Epithelial cell of esophagus (primary cell): ENCODE results near the gene PAF1.

Source experiments
- DNase-seq: peaks from one replicate; pipeline ENCODE4 v3.0.0; 2010; ENCODE audit warnings: low read depth
- H3K4me3 ChIP-seq: 2 replicates; pipeline ENCODE4 v1.5.1; 2011; ENCODE audit warnings: mild to moderate bottlenecking, low read length, control low read depth
- TF ChIP-seq, protein P1 (sequence below): IDR thresholded peaks from 2 replicates; pipeline ENCODE4 v1.5.1; 2011; ENCODE audit warnings: low read depth, mild to moderate bottlenecking, low read length, control low read depth, inconsistent platforms; ENCODE audit not compliant: insufficient read depth; ENCODE audit errors: missing control alignments

Gene PAF1

DNA sequence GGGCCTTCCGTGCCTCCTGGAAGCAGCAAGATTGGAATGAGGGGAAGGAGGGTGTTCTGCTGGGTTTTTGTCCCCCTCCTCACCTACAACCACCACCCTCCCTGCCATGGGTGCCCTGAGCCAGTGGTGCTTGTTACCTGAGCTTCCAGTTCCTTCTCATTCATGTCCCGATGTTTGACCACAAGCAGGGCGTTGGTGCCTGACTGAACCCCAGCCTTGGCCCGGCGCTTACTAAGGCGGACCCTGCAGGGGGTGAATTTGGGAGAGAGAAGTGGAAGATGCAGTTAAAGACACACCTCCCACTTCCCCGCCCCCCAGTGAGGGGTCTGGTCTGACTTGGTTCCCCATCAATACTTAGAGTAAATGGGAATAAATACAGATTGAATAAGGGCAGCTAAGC lies 4.3 kb downstream of the PAF1 start:
- DNase-seq: no peak
- TF ChIP-seq, protein P1, sequence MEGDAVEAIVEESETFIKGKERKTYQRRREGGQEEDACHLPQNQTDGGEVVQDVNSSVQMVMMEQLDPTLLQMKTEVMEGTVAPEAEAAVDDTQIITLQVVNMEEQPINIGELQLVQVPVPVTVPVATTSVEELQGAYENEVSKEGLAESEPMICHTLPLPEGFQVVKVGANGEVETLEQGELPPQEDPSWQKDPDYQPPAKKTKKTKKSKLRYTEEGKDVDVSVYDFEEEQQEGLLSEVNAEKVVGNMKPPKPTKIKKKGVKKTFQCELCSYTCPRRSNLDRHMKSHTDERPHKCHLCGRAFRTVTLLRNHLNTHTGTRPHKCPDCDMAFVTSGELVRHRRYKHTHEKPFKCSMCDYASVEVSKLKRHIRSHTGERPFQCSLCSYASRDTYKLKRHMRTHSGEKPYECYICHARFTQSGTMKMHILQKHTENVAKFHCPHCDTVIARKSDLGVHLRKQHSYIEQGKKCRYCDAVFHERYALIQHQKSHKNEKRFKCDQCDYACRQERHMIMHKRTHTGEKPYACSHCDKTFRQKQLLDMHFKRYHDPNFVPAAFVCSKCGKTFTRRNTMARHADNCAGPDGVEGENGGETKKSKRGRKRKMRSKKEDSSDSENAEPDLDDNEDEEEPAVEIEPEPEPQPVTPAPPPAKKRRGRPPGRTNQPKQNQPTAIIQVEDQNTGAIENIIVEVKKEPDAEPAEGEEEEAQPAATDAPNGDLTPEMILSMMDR: no peak
- no peak overlapping the region for H3K4me3 ChIP-seq

DNA sequence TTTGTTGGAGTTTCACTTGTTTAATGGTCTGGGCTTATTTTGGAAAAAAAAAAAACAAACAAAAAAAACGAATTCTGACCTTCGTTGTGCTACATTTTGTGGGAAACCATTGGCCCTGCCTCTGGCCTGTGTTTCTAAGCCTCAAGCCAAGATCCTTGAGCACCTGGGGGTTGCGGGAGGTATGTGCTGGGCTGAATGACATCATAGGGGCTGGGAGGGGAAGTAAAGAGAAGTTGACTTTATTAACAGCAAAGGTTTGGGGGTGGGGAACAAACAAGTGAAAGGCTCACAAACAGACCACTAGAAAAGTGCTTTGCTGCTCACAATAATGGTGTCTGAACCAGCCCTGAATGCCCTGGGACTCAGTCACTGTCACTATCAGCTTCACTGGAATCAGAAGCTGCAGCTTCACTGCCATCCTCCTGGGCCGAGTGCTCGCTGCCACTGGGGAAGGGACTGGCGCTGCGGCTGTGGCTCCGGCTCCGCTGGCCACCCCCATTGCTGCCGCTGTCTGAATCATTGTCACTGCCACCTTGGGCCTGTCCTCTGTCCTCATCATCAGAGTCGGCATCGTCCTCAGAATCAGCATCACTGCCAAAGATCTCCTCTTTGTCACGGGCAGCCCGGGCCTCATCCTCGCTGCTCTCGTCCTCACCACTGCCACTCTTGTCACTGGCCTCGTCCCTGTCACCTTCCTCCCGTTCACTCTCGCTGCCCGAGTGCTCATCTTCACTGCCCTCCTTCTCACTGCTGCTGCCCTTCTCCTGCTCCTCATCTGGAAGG lies 5.1 kb downstream of the PAF1 start:
- DNase-seq: no peak
- no peak overlapping the region for H3K4me3 ChIP-seq
- TF ChIP-seq, protein P1: no peak

DNA sequence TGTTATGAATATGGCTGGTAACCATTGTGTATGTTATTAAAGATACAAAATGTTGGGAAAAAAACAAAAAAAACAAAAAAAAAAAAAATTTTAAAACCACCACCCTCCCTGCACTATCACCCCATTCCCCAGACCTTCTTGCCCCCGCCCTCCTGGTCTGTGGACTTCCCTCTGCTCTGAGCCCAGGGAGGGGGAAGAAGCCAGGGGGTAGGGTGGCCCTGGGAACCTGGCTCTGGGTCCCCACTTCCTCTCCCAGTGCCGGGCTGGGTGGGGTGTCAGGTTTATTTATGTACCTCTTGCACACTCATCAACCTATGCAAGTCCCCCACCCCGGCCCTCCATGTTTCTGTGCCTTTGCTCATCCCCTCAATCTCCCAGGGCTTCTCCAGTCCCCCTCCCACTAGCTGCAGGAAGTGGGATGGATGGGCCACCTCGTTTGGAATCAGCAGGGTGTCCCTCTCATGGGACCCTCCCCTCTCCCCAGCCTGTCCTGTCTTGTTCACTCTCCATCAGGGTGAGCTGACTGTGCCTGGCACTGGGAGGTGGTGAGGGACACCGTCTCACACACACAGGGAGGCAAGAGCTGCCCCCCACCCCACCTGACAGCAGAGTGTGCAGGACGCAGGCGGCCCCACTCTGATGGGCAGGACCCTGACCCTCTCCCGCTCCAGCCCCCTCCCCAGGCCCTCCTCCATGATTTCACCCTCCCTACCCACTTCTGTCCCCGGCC lies 5.9 kb downstream of the PAF1 start:
- DNase-seq: no peak
- TF ChIP-seq, protein P1: no peak
- H3K4me3 ChIP-seq: no peak overlapping the region

DNA sequence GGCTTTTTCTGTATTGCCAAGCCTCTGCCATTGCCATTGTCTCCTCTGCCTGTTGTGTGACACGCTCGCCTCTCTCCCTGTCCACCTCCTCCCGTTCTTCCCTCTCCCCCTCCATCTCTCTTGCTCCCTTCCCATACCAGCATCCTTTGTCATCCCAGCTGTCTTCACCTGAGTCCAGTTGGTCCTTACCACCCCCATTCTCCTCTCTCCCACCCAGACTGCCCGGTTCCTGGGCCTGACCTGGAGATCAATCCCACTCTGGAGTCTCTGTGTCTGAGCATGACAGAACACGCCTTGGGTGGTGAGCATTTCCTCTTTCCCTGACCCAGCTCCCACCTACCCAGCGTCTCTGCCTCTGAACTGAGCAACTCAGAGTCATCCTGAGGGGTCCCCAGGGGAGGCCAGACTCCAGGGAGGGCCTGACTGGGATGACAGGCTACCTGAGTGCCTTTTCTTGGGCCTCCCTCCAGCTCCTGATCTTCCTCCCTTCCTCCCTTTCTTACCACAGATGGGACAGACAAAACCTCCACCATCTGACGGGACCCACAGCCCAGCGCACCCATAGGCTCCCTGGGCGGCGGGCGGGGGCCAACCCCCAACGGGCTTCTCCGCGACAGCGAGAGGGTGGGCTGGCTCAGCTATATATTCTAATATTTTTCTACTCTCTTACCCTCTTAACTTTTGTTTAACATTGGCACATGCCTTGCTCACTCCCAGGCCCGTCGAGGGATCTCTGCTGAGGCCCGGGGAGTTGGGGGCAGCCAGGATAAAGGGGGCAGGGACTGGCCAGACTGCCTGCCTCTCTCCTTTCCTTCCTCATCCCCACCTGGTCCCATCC lies 7.7 kb downstream of the PAF1 start:
- TF ChIP-seq, protein P1: no peak
- DNase-seq: no peak
- no peak overlapping the region for H3K4me3 ChIP-seq

DNA sequence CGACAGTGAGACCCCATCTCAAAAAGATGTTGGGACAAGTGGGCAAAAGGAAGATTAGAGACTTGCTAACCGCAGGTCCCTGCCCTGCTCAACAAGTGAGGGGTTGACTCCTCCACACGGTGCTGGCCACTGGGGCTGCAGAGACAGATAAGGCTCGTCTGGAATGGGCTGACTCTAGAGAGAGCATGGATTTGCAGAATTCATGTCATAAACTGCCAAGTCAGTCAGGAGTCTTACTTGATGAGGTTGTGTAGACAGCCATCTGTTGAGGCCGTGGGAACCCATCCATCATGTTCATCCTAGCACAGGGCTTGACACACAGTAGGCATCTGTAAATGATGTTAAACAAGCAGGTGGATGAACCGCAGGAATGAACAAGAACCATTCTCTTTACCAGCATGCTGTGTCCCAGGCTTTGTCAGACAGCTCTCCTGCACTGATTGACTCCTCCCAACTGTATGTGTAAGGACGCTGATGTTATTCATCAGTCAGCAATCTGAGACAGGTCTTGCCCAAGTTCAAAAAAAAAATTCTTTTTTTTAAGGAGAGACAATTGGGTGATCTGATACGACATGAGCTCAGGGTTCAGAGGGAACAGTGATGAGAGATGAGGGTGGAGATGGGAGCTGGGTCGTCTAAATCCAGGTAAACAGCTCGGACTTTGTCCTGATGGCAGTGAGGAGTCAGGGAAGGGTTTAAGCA lies 8.8 kb downstream of the PAF1 start:
- TF ChIP-seq, protein P1: no peak
- DNase-seq: peak; percentile 81
- H3K4me3 ChIP-seq: no peak overlapping the region

DNA sequence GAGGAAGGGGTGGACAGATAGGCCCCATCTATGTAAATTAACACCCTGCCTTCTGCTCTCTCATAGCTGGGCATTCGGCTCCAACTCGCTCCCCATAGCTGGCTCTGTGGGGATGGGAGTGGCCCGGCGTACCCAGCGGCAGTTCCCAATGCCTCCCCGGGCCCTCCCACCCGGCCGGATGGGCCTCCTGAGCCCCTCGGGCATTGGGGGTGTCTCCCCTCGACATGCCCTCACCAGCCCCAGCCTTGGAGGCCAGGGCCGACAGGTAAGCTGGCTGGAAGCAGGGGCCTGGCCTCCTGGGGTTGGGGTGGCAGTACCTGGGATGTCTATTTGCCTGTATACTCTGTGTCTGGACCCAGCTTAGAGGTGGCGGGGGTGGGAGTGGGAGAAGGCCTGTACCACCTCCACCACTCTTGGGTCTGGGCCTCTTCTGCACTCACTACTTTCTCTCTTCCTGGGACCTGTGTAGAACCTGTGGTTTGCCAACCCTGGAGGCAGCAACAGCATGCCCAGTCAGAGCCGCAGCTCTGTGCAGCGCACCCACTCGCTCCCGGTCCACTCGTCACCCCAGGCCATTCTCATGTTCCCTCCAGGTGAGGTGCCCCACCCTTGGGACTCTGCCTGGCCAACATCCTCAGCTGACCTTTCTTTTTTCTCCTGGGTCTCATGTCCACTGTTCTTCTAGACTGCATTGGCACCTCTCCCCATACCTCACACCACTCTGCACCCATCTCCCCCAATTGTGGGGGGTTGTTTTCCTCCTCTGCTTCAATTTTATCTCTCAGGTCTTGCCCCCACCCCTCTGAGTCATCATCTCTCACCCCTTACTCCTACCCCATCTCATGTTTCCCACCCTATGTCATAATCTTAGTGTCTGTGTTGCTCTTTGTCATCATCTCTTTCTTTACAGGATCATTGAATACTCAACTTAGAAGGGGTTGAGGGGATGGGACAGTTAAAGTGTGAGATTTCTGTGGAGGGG lies 10.1 kb downstream of the PAF1 start:
- TF ChIP-seq, protein P1: no peak
- DNase-seq: no peak
- no peak overlapping the region for H3K4me3 ChIP-seq
